ENCODE data around the gene UNC13C.
"Not testable (repeated sequence)": the region's sequence is repeated elsewhere in the genome, so short reads cannot be mapped to it uniquely, and the experiment has no call there.

The UNC13C gene

GRCh38 chr15:54388746-54389145 lies 410.5 kb downstream of the UNC13C start:
- TF ChIP-seq CTCF (IDR thresholded peaks at IDR 0.05; ENCODE audit: insufficient read depth, missing control alignments), result no peak
- no peak for FAIRE-seq
- no peak for DNase-seq (ENCODE audit: insufficient read length, low spot score)

GRCh38 chr15:54410481-54410880 lies 432.2 kb downstream of the UNC13C start:
- FAIRE-seq, result no peak

GRCh38 chr15:54424171-54424570 lies 445.9 kb downstream of the UNC13C start:
- TF ChIP-seq CTCF (IDR thresholded peaks at IDR 0.05; ENCODE audit: insufficient read depth, missing control alignments), result no peak

More at GRCh38 chr15:54410481-54410880, 432.2 kb downstream of the UNC13C start:
- TF ChIP-seq CTCF (IDR thresholded peaks at IDR 0.05; ENCODE audit: insufficient read depth, missing control alignments), result no peak
- DNase-seq (ENCODE audit: insufficient read length, low spot score), result no peak

GRCh38 chr15:54428596-54428995 lies 450.4 kb downstream of the UNC13C start:
- no peak for TF ChIP-seq CTCF (IDR thresholded peaks at IDR 0.05; ENCODE audit: insufficient read depth, missing control alignments)
- FAIRE-seq, result no peak
- no peak for DNase-seq (ENCODE audit: insufficient read length, low spot score)

More at GRCh38 chr15:54424171-54424570, 445.9 kb downstream of the UNC13C start:
- DNase-seq (ENCODE audit: insufficient read length, low spot score) (no peak), FAIRE-seq (no peak)

- FAIRE-seq; DNase-seq (ENCODE audit: insufficient read length, low spot score): not testable (repeated sequence)
These were observed 472.0 kb downstream of the UNC13C start for GRCh38 chr15:54450288-54450687.

- FAIRE-seq, result no peak
- no peak for TF ChIP-seq CTCF (IDR thresholded peaks at IDR 0.05; ENCODE audit: insufficient read depth, missing control alignments)
- DNase-seq (ENCODE audit: insufficient read length, low spot score), result no peak
These were observed 478.2 kb downstream of the UNC13C start for GRCh38 chr15:54456413-54456812.

GRCh38 chr15:54462511-54462913 lies 484.3 kb downstream of the UNC13C start:
- no peak for DNase-seq (ENCODE audit: insufficient read length, low spot score)
- no peak for FAIRE-seq
- TF ChIP-seq CTCF (IDR thresholded peaks at IDR 0.05; ENCODE audit: insufficient read depth, missing control alignments), result no peak

- no peak for FAIRE-seq
- no peak for TF ChIP-seq CTCF (IDR thresholded peaks at IDR 0.05; ENCODE audit: insufficient read depth, missing control alignments)
- no peak for DNase-seq (ENCODE audit: insufficient read length, low spot score)
These were observed 503.6 kb downstream of the UNC13C start for GRCh38 chr15:54481819-54482218.

All from D721Med (cell line).